Activated CD4-positive, alpha-beta T cell treated with anti-CD3 and anti-CD28 coated beads for 4 hours (primary cell): ENCODE results near the gene MINDY4.

Source experiments
- DNase-seq, 2 donors: peaks; one replicate each; pipeline ENCODE4 v3.0.0-alpha.2; 2020

MINDY4 gene

GRCh38 chr7:30884881-30885280, 113.7 kb downstream of the MINDY4 start:
- DNase-seq, result no peak

DNA sequence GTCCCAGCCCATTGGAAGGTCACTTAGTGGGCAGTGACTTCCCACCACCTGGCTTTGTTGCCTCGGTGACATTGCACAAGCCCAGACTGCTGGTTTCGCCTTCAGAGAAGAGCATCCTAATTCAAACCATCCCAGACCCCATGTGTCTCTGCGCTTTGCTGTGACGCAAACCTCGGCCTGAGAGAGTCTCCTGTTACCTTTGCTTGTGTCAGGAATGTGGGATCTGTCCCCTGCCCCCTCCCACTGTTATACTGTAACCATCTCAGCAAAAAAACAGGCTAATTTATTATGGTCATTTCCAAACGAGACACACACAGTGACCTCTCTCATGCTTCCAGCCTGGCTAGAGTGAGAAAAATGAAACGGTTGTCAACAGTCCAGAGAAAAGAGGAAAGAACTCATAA, 115.4 kb downstream of the MINDY4 start:
- DNase-seq, result no peak

DNA sequence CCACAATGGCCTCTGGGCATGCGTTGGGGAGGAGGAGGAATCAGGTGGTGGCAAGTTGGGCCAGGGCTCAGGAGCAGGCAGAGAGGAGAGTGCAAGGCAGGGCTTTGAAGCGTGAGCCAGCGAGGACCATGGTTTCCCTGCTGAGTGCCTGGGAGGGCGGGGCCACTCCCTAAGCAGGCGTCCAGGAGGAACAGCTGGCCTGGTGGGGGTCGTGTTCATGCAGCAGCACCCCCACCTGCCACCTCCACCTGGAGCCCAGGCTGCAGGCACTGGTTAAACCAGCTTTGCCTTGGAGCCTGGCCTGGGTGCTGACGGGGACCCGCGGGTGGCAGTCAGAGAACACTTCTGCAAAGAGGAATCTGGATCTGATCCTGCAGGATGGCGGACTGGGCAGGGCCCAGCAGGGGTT, 116.3 kb downstream of the MINDY4 start:
- DNase-seq, result no peak

- no peak for DNase-seq
Measured at GRCh38 chr7:30888747-30889146, 117.5 kb downstream of the MINDY4 start.

- DNase-seq, result no peak
Measured at GRCh38 chr7:30890226-30890625, 119.0 kb downstream of the MINDY4 start.

DNA sequence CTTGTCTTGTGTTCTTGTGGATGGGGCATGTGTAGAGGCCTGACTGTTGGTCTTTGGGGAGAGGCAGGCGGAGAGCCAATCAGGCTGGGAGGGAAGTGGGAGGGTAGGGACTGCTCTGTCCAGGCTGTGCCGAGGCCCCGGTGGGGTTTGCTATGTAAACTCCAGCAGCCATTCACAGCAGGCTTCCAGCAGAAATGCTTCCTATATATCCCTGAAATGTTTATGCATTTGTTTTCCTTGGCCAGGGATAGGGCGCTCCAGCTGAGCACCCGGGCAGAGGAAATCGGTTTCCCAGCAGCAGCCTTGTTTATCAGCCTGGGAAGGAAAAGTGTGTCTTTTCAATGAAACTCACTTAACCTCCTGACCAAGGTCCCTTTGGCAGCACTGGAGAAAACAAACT, 122.1 kb downstream of the MINDY4 start:
- DNase-seq, result no peak

DNA sequence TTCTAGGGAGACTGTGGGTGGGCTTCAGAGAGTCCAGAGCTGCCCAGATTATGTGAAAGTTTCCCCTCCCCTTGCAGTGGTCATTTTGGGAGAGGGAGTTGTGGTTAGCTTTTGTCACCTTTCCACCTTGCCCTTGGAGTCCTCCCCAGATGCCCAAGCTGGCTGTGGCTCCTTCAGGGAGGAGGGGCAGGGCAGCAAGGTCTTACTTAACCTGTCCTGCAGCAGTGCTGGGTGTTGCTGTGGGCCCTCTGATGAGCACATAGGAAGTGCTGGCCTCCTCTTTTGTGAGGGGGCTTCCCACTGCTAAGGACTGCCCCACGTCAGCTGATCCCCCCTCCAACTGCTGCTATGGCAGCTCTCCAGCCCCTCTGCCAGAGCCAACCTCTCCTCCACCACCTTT, 122.8 kb downstream of the MINDY4 start:
- no peak for DNase-seq

- DNase-seq, result no peak
Measured at GRCh38 chr7:30894866-30895605, 123.8 kb downstream of the MINDY4 start.

- no peak for DNase-seq
Measured at GRCh38 chr7:30896036-30896435, 124.8 kb downstream of the MINDY4 start.

DNA sequence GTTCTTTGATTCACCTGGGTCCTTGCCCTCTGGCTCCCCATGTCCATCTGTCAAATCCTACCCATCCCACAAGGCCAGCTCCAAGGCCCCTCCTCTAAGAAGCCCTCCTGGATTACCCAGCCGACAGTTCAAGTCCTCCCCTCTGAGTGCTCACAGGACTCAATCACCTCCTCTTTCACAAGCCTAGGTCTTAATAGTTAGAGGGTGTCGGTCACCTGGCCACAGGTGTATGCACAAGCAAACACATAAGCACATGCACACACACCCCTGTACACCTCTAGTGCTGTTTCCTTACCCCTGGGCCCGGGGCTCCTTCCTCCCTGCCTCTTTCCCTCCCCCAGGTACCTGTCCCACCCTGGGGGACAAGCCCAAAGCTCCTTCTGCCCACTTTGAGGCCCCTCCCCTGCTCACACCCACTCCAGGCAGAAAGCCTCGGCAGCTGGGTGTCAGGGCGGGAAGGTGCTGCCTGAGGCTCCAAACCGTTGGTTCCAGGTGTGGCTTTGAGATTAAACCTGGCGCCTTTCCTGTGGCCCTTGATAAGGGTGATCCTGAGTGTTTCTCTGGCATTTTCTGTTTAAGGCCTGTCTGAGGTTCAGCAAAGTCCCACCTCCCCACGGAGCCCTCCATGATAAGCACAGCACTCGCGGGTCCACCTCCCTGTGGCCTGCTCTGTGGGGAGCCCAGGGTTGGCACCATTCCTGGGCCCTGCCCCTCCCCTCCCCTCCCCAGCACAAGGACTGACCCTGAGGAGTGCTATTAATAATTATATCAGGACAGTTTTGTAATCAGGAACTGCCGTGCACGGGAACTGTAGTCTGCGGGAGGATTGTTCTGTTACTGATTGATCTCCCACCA, 125.8 kb downstream of the MINDY4 start:
- no peak for DNase-seq

DNA sequence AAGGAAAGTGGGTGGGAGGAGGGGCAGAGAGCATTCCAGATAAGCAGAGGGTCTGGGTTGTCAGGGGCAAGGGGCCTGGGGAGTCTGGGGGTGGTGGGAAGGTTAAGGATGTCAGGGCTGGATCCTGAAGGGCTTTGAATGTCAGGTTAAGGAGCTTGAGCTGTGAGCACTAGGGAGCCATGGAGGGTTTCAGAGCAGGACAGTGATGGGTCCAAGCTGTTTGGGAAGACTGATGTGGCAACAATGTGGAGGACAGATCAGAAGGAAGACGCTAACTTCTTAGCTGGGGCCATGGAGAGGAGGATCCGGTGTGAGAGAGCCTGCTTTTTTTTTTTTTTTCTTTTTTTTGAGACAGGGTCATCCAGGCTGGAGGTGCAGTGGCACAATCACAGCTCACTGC, 126.6 kb downstream of the MINDY4 start:
- DNase-seq, result no peak

DNA sequence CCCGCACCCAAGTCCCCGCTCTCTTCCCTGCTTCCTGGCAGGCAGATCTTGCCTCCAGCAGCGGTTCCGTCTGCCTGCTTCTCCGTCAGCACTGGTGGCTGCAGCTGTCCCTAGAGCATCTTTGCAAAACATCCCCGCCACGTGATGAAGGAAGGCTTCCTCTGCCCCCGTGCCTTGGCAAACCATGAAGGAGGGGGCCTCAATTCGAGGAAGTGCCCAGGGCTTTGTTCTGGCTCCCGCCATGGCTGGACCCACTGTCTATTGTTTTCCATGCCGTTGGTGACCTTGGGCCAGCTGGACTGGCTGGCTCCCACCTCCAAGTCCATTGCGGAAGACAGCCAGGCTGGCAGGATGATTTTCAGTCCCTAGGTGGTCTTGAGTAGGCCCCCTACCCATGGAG, 127.2 kb downstream of the MINDY4 start:
- no peak for DNase-seq

GRCh38 chr7:30899066-30899465, 127.8 kb downstream of the MINDY4 start:
- no peak for DNase-seq

- no peak for DNase-seq
Measured at GRCh38 chr7:30899630-30900029, 128.4 kb downstream of the MINDY4 start.

DNA sequence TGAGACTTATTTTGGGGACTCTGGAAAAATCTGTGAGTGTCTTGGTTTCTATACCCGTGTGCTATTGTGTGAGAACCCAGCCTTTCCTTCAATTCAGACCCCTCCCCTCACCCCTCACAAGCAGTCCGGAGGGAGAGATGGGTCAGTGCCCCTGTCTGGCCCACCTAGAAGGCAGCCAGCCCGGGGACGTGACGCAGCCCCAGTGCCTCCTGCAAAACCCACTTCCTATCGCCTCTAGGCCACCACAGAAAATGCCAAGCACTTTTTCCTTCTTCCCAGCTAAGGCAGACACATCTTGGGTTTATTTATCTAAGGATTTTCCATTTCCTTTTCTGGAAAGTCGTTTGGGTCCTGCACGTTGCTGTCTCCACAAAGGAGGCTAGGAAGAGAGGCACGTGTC, 128.8 kb downstream of the MINDY4 start:
- DNase-seq, result no peak

DNA sequence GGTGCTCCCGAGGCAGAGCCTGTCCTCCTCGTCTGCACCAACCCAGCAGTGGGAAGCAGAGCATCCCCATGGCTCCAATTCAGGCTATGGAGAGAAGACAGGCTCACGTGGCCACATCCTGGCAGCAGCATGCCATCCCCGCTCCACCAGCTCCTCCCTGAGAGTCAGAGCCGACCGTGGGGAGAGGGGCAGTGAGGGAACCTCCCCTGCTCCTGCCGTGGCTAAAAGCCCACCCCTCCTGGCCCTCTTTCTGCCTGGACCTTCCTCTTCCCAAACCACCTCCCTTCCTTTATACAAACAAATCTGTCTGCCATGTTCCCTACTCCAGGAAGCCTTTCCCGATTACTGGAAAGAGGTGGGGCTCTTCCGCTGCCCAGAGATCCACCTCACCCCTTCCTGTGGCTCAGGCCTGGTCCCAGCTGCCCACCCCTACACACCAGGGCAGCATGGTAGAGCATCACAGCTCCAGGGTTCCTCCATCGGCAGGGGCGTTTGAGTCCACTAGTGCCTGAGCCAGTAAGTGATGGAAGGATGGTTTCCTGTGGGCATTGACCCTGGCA, 129.7 kb downstream of the MINDY4 start:
- no peak for DNase-seq

GRCh38 chr7:30901856-30902255, 130.6 kb downstream of the MINDY4 start:
- DNase-seq, result no peak

DNA sequence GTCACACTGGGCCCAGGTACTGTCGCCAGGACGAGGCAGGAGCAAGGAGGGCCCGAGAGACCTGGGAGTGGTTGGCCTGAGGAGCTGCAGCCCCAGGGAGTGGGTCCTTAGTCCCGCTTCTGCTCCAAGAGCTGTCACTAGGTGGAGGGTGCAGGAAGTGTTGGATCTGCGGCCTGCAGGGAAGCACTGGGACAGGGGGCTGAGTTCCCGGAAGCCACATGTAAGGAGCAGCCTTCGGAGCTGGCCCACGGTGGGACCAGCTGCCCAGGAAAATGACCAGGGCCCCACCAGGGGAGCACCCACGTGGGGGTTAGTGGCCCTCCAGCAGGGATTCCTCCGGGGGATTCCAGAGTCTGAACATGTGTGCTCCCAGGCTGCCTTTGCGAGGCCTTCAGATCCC, 131.2 kb downstream of the MINDY4 start:
- no peak for DNase-seq

DNA sequence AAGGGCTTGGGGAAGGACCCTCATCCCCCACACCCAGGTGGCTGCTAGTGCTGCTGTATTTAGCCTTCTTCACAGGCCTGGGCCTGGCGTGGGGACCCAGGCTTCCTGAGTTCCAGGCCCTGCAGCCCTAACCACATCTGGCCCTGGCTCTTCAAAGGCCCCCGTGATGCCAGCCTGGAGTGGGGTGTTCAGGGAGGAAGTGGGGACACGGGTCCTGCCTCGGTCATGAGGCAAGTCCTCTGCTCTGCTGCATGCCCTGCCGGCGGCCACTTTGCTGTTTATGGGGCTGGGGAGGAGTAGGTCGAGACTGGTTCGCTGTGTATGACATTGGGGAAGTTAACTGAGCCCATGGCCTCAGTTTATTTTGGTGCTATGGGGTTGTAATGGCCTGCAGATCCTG, 131.9 kb downstream of the MINDY4 start:
- no peak for DNase-seq

- no peak for DNase-seq
Measured at GRCh38 chr7:30904561-30904960, 133.3 kb downstream of the MINDY4 start.

DNA sequence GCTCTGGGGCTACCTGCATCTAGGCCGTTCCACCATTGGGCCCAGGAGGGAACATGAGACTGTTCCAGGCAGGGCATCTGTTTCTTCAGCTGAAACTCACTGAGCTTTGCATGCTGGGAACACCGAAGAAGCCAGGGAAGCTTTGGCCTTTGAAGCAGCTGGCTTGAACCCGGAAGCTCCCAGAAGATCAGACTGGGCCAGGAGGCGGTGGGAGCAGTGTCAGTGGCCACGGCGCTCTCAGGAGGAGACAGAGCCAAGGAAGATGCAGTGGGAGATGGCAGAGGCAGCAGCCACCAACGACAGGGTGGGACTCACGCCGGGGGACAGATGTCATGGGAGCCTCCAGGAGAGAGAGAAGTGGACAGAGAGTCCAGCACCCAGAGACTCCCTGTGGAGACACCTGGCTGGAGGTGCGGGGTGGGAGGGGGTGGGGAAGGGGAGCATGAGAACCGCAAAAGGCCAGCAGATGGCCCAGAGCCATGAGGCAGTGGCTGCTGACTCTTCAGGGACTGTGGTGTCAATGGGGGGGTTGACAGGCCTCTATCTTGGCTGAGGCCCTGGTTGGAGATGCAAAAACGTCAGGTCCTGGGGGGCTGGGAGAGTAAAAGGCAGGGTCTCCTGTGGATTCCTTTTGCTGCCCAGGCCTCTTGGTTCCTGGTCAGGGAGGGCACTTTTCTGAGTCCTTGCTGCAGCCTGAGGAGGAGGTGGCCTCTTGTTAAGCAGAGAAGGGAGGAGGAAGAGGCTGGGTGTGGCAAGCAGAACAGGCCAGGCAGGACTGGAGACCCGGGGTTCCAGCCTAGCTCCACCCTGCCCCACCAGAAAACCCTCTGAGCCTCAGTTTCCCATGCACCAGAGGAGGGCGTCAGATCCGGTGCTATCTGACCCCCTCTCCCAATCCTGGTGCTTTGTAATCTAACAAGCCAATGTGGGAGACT, 134.1 kb downstream of the MINDY4 start:
- DNase-seq, result no peak

- no peak for DNase-seq
Measured at GRCh38 chr7:30906014-30906413, 134.8 kb downstream of the MINDY4 start.
